Measurements from ENCODE around the gene MFNG. TPM values are rescaled to one million over a fixed set of nuclear protein-coding genes. Genes with fewer than 3 reads are reported as not detected.

Gene MFNG
- total RNA-seq, 1 donor from 2014 or later: 4.7 TPM

DNA sequence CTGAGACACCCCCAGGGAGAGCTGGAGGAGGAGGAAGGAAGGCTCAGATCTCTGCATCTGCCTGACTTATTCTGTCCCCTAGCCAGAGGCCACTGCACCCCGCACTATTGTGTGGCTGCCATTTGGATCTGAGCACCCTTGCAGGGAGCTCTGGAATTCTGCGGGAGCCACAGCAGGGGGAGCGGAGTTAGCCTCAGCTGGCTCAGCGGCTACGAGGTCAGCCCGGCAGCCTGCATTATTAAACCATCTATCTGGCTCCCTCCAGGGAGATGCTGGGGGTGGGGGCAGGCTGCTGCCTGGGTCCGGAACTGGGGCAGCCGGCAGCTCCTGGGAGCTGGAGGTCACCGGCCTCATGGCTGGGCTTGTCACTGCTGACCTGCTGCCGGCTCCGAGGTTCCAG is 52.4 kb downstream of the MFNG start:
- Mint-ChIP-seq H3K9me3 (no peaks in the 10 kb centered on the region), H3K27me3 (ENCODE audit: low read depth) (peaks cover 41% of the 10 kb centered on the region), H3K27ac (ENCODE audit: unreplicated experiment) (no peak overlapping the region), H3K4me3 (no peak overlapping the region), H3K36me3 (ENCODE audit: low read depth) (no peaks in the 10 kb centered on the region), H3K4me1 (peaks cover 10% of the 10 kb centered on the region)
- TF ChIP-seq, protein P1, sequence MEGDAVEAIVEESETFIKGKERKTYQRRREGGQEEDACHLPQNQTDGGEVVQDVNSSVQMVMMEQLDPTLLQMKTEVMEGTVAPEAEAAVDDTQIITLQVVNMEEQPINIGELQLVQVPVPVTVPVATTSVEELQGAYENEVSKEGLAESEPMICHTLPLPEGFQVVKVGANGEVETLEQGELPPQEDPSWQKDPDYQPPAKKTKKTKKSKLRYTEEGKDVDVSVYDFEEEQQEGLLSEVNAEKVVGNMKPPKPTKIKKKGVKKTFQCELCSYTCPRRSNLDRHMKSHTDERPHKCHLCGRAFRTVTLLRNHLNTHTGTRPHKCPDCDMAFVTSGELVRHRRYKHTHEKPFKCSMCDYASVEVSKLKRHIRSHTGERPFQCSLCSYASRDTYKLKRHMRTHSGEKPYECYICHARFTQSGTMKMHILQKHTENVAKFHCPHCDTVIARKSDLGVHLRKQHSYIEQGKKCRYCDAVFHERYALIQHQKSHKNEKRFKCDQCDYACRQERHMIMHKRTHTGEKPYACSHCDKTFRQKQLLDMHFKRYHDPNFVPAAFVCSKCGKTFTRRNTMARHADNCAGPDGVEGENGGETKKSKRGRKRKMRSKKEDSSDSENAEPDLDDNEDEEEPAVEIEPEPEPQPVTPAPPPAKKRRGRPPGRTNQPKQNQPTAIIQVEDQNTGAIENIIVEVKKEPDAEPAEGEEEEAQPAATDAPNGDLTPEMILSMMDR (conservative IDR thresholded peaks at IDR 0.05): no peak
- DNase-seq (ENCODE audit: low read depth, low spot score): no peak

DNA sequence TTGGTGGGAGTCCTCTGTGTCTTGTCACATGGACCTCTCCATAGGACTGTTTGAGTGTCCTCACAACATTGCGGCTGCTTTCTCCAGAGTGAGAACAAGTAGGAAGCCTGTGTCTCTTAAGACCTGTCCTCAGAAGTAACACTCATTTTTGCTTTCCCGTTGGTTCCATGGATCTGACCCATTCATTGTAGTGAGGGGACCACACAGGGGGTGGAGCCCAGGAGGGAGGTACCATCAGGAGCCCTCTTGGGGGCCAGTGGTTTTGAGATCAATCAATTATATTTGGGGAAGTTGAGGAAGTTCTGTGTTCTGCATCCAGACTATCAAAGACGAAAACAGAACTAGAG is 53.5 kb downstream of the MFNG start:
- no peaks in the 10 kb centered on the region for H3K9me3 Mint-ChIP-seq
- DNase-seq (ENCODE audit: low read depth, low spot score): no peak
- no peak overlapping the region for H3K4me3 Mint-ChIP-seq
- TF ChIP-seq, protein P1 (conservative IDR thresholded peaks at IDR 0.05): no peak
- peaks cover 10% of the 10 kb centered on the region for H3K4me1 Mint-ChIP-seq
- peaks cover 47% of the 10 kb centered on the region for H3K27me3 Mint-ChIP-seq (ENCODE audit: low read depth)
- H3K36me3 Mint-ChIP-seq (ENCODE audit: low read depth): no peaks in the 10 kb centered on the region
- no peak overlapping the region for H3K27ac Mint-ChIP-seq (ENCODE audit: unreplicated experiment)

DNA sequence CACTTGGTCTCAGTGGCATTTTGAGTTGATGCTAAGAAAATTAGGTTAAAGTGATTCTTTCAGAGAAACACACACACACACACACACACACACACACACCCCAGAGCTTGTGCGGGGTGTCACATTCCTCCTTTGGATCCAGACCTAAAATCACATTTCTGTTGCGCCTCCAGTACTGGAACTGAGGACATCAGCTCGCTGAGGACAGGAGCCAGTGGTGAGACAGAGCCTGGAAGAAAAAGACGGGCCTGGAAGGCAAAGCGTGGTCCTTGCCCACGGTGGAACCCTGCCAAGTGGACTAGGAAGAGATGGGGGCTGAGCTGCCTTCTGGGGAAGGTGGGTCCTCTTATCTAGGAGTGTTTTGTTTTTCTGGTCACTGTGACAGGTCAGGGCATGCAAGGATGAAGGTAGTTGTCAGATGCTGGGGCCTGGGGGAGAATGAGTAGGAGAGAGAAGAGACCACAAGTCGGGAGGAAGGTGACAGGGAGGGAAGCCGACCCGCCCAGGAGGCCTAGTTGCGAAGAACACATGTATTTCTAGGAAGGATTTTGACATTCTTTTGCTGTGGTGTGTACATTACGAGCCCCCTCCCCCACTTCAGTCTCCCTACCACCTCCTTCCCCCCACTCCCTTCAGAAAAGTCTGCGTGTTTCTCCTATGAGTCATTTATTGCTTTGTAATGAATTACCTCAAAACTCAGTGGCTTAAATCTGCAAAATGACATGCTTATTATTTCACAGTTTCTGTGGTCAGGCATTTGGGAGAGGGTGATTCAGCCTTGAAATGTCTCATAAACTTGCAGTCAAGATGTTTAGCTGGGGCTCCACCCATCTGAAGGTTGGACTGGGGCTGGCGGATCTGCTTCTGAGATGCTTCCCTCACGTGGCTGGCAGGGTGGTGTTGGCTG is 54.1 kb downstream of the MFNG start:
- H3K4me3 Mint-ChIP-seq: no peak overlapping the region
- TF ChIP-seq, protein P1 (conservative IDR thresholded peaks at IDR 0.05): no peak
- no peaks in the 10 kb centered on the region for H3K36me3 Mint-ChIP-seq (ENCODE audit: low read depth)
- peaks cover 10% of the 10 kb centered on the region for H3K4me1 Mint-ChIP-seq
- peaks cover 50% of the 10 kb centered on the region for H3K27me3 Mint-ChIP-seq (ENCODE audit: low read depth)
- no peak overlapping the region for H3K27ac Mint-ChIP-seq (ENCODE audit: unreplicated experiment)
- H3K9me3 Mint-ChIP-seq: no peaks in the 10 kb centered on the region
- DNase-seq (ENCODE audit: low read depth, low spot score): no peak

DNA sequence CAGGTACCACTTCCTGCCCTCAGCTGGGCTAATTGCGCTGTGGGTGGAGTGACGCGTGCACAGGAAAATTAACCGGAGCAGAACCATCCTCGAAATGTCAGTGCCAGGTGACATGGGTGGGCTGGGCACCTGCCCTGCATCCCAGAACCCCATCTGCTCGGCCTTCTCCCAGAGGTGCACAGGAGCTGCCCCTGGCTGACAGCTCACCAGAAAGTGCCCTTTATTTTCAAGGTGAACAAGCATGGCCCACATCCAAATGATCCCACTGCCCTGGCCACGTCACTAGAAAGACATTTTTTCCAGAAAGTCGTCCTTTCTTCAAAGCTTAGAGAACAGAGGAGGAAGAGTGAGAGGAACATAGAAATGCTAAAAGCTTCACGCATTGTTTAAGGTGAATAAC is 54.8 kb downstream of the MFNG start:
- Mint-ChIP-seq H3K9me3 (no peaks in the 10 kb centered on the region), H3K4me1 (peaks cover 10% of the 10 kb centered on the region), H3K27me3 (ENCODE audit: low read depth) (peaks cover 56% of the 10 kb centered on the region), H3K27ac (ENCODE audit: unreplicated experiment) (no peak overlapping the region), H3K36me3 (ENCODE audit: low read depth) (no peaks in the 10 kb centered on the region), H3K4me3 (no peak overlapping the region)
- DNase-seq (ENCODE audit: low read depth, low spot score): no peak
- TF ChIP-seq, protein P1 (conservative IDR thresholded peaks at IDR 0.05): no peak

DNA sequence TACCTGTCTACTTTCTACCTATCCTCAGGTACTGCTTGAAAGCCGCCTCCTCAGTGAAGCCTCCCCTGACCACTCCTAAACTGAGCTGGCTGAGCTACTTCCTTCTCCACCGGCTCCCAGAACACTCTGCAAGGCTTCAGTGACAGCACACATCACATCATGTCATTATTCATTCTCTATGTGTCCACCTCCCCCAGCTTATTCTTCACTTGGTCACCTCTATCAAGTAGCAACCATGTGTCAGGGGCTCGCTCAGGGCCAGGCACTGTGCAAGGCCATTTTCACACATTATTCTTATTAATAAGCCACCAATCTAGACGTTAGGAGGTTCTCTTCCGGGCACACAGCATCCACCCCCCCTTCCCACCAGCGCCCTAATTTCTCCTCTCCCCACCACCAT is 55.2 kb downstream of the MFNG start:
- Mint-ChIP-seq H3K36me3 (ENCODE audit: low read depth) (no peaks in the 10 kb centered on the region), H3K27ac (ENCODE audit: unreplicated experiment) (no peak overlapping the region), H3K9me3 (no peaks in the 10 kb centered on the region), H3K4me3 (no peak overlapping the region), H3K27me3 (ENCODE audit: low read depth) (peaks cover 61% of the 10 kb centered on the region), H3K4me1 (peaks cover 15% of the 10 kb centered on the region)
- TF ChIP-seq, protein P1 (conservative IDR thresholded peaks at IDR 0.05): no peak
- no peak for DNase-seq (ENCODE audit: low read depth, low spot score)
